Smooth muscle cell (in vitro differentiated cells): Measurements from ENCODE around the gene CCS. TPM values are rescaled to one million over a fixed set of nuclear protein-coding genes. Genes with fewer than 3 reads are reported as not detected.

Experiments used
- DNase-seq: peaks from one replicate; lab custom pipeline; 2025; ENCODE audit not compliant: unreplicated experiment; lab: John Stamatoyannopoulos, UW
- H2AFZ ChIP-seq: fragments of 200-600 bp; sonication (generic); 2 replicates; pipeline ENCODE4 v1.6.0; 2016; ENCODE audit warnings: antibody characterized with exemption, low read depth, mild to moderate bottlenecking
- H3F3A ChIP-seq: fragments of 200-600 bp; sonication (generic); 2 replicates; pipeline ENCODE4 v1.6.0; 2017; ENCODE audit warnings: antibody characterized with exemption, low read depth
- H3K27ac ChIP-seq: fragments of 200-600 bp; sonication (generic); 2 replicates; pipeline ENCODE4 v1.5.1; 2016; ENCODE audit warnings: low read depth, mild to moderate bottlenecking
- H3K27me3 ChIP-seq: fragments of 200-600 bp; sonication (generic); 2 replicates; pipeline ENCODE4 v1.6.1; 2016; ENCODE audit warnings: low read depth, mild to moderate bottlenecking
- H3K36me3 ChIP-seq: fragments of 200-600 bp; sonication (generic); 2 replicates; pipeline ENCODE4 v1.5.1; 2016; ENCODE audit warnings: low read depth
- H3K4me1 ChIP-seq: fragments of 200-600 bp; sonication (generic); 2 replicates; pipeline ENCODE4 v1.5.1; 2016; ENCODE audit warnings: low read depth
- H3K4me2 ChIP-seq: fragments of 200-600 bp; sonication (generic); 2 replicates; pipeline ENCODE4 v1.6.0; 2016; ENCODE audit warnings: mild to moderate bottlenecking
- H3K4me3 ChIP-seq: fragments of 200-600 bp; sonication (generic); 2 replicates; pipeline ENCODE4 v1.5.1; 2016; ENCODE audit warnings: mild to moderate bottlenecking
- H3K79me2 ChIP-seq: fragments of 200-600 bp; sonication (generic); 2 replicates; pipeline ENCODE4 v1.6.0; 2016; ENCODE audit warnings: low read depth, mild to moderate bottlenecking
- H3K9ac ChIP-seq: fragments of 200-600 bp; sonication (generic); 2 replicates; pipeline ENCODE4 v1.6.0; 2016; ENCODE audit warnings: low read depth
- H3K9me3 ChIP-seq: fragments of 200-600 bp; sonication (generic); replicated peaks from 2 replicates; pipeline ENCODE4 v1.5.1; 2016; ENCODE audit warnings: low read depth
- H4K20me1 ChIP-seq: fragments of 200-600 bp; sonication (generic); 2 replicates; pipeline ENCODE4 v1.6.0; 2016; ENCODE audit warnings: low read depth
- WGBS: methylation state at CpG from one replicate; pipeline ENCODE4 v1.1.7; 2016; ENCODE audit warnings: low lambda C conversion rate; 5-methylcytosine and 5-hydroxymethylcytosine counted together
- polyA plus RNA-seq: library from polyadenylated mRNA; unstranded; fragments of >200 nt; fragmentation: Nextera tagmentation; extraction: Ambion mirVana; gene quantifications from 2 replicates; pipeline ENCODE4 v1.2.1, GENCODE V29; 2016
- total RNA-seq: library from RNA; depleted of rRNA; stranded (reverse); fragments of >200 nt; gene quantifications from 2 replicates; pipeline ENCODE4 v1.2.3, GENCODE V29; 2014
- TF ChIP-seq, protein P1 (sequence below): fragments of 200-600 bp; sonication (generic); IDR thresholded peaks from 2 replicates; pipeline ENCODE4 v1.5.1; 2017; ENCODE audit warnings: borderline replicate concordance, mild to moderate bottlenecking, antibody characterized with exemption; ENCODE audit not compliant: insufficient read depth, poor library complexity, severe bottlenecking

Gene CCS
- total and polyA plus RNA-seq, 2 experiments from 2014 or later: 29.2 to 104 TPM

- peaks cover 6% of the 10 kb centered on the region for H3K79me2 ChIP-seq
- no peaks in the 10 kb centered on the region for H3K36me3 ChIP-seq
- H3K4me2 ChIP-seq: no peak overlapping the region
- TF ChIP-seq, protein P1, sequence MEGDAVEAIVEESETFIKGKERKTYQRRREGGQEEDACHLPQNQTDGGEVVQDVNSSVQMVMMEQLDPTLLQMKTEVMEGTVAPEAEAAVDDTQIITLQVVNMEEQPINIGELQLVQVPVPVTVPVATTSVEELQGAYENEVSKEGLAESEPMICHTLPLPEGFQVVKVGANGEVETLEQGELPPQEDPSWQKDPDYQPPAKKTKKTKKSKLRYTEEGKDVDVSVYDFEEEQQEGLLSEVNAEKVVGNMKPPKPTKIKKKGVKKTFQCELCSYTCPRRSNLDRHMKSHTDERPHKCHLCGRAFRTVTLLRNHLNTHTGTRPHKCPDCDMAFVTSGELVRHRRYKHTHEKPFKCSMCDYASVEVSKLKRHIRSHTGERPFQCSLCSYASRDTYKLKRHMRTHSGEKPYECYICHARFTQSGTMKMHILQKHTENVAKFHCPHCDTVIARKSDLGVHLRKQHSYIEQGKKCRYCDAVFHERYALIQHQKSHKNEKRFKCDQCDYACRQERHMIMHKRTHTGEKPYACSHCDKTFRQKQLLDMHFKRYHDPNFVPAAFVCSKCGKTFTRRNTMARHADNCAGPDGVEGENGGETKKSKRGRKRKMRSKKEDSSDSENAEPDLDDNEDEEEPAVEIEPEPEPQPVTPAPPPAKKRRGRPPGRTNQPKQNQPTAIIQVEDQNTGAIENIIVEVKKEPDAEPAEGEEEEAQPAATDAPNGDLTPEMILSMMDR: no peak
- no peak for DNase-seq
- no peak overlapping the region for H3K9ac ChIP-seq
- peaks cover 13% of the 10 kb centered on the region for H3K4me1 ChIP-seq
- H3K4me3 ChIP-seq: no peak overlapping the region
- no peak overlapping the region for H3K27ac ChIP-seq
- H3K27me3 ChIP-seq: no peaks in the 10 kb centered on the region
- H3F3A ChIP-seq: peaks cover 17% of the 10 kb centered on the region
- H2AFZ ChIP-seq: no peak overlapping the region
- 53% methylated on average over 5 of the region's 5 CpGs for WGBS
- no peaks in the 10 kb centered on the region for H4K20me1 ChIP-seq
- H3K9me3 ChIP-seq: no peaks in the 10 kb centered on the region
Measured at GRCh38 chr11:66547662-66548009, 45.3 kb upstream of the CCS start.

DNA sequence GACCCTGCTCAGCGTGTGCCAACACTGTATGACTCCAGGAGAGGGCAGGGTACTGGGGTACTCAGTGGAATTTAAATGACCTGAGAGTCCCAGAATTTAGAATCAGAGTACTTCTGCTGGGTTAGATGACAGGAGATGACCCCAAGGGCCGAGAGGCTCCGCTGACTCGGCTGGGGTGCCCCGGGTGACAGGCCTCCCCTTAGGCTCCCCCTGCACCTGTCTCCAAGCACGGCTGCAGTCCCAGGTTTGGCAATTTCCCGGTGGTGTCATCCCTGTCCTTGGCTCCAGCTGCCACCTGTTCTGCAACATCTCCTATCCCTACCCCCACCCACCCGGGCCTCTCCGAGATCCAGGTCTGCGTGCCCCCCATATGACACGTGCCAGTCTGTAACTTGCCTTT is 44.9 kb upstream of the CCS start:
- TF ChIP-seq, protein P1: no peak
- 86% methylated on average over 10 of the region's 11 CpGs for WGBS
- no peaks in the 10 kb centered on the region for H3K36me3 ChIP-seq

GRCh38 chr11:66548774-66549630 is 44.0 kb upstream of the CCS start:
- no peaks in the 10 kb centered on the region for H3K36me3 ChIP-seq
- TF ChIP-seq, protein P1: no peak
- H3F3A ChIP-seq: peaks cover 17% of the 10 kb centered on the region
- no peak overlapping the region for H2AFZ ChIP-seq
- no peaks in the 10 kb centered on the region for H3K9me3 ChIP-seq
- H3K9ac ChIP-seq: no peak overlapping the region
- H3K27me3 ChIP-seq: no peaks in the 10 kb centered on the region
- 69% methylated on average over 16 of the region's 16 CpGs for WGBS
- H3K4me1 ChIP-seq: peaks cover 13% of the 10 kb centered on the region
- H3K27ac ChIP-seq: no peak overlapping the region
- H3K4me3 ChIP-seq: no peak overlapping the region
- no peak for DNase-seq
- peaks cover 6% of the 10 kb centered on the region for H3K79me2 ChIP-seq
- no peaks in the 10 kb centered on the region for H4K20me1 ChIP-seq
- H3K4me2 ChIP-seq: no peak overlapping the region

More for the DNA sequence above, 44.9 kb upstream of the CCS start:
- peaks cover 13% of the 10 kb centered on the region for H3K4me1 ChIP-seq
- H3K9ac ChIP-seq: no peak overlapping the region
- no peaks in the 10 kb centered on the region for H4K20me1 ChIP-seq
- peaks cover 6% of the 10 kb centered on the region for H3K79me2 ChIP-seq
- H2AFZ ChIP-seq: no peak overlapping the region
- no peak for DNase-seq
- H3K4me3 ChIP-seq: no peak overlapping the region
- H3K27me3 ChIP-seq: no peaks in the 10 kb centered on the region
- H3F3A ChIP-seq: peaks cover 17% of the 10 kb centered on the region
- no peak overlapping the region for H3K4me2 ChIP-seq
- no peak overlapping the region for H3K27ac ChIP-seq
- H3K9me3 ChIP-seq: no peaks in the 10 kb centered on the region

DNA sequence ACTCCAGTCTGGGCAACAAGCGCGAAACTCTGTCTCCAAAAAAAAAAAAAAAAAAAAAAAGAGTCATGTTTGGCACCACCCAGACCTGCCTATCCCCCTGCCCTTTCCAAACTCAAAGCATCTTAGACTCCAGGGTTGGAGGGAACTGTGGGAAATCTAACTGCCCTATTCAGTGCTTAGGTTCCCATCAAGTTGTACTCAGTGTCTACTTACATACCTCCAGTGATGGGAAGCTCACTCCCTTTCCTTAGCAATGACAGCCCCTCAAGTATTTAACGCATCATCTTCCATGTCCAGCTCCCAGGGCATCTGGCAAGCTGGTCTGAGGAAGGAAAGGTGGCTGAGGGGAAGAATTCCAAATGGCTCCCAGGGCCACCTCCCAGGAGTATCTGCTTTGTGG is 43.3 kb upstream of the CCS start:
- 90% methylated on average over 3 of the region's 3 CpGs for WGBS
- TF ChIP-seq, protein P1: no peak
- H3K4me3 ChIP-seq: no peak overlapping the region
- H3K9ac ChIP-seq: no peak overlapping the region
- H3K4me1 ChIP-seq: peaks cover 13% of the 10 kb centered on the region
- H3K36me3 ChIP-seq: no peaks in the 10 kb centered on the region
- no peaks in the 10 kb centered on the region for H3K9me3 ChIP-seq
- H3F3A ChIP-seq: peaks cover 17% of the 10 kb centered on the region
- DNase-seq: no peak
- H4K20me1 ChIP-seq: no peaks in the 10 kb centered on the region
- no peak overlapping the region for H3K4me2 ChIP-seq
- peaks cover 6% of the 10 kb centered on the region for H3K79me2 ChIP-seq
- H3K27ac ChIP-seq: no peak overlapping the region
- H2AFZ ChIP-seq: no peak overlapping the region
- H3K27me3 ChIP-seq: no peaks in the 10 kb centered on the region
